ENCODE measurements around the gene LRRC49.

DNA sequence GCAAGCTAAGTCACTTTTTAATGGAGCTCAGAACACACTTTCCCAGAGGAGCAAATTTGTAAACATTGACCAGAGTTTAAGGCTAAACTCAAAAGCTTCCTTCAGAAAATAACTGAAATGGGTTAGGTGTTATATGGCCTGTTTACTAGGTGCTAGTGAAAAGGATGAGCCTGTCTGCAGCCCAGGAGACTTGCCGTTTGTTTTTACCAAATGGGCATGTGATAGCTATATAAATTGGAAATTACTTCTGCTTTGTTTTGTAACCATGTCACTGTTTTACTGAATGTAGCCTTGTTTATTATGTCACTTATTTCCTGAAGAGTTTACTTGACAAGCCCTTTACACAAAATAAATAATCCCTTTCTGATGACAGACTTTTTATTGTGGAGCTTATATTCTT, 113.3 kb downstream of the LRRC49 start:
- TF ChIP-seq, protein P1, sequence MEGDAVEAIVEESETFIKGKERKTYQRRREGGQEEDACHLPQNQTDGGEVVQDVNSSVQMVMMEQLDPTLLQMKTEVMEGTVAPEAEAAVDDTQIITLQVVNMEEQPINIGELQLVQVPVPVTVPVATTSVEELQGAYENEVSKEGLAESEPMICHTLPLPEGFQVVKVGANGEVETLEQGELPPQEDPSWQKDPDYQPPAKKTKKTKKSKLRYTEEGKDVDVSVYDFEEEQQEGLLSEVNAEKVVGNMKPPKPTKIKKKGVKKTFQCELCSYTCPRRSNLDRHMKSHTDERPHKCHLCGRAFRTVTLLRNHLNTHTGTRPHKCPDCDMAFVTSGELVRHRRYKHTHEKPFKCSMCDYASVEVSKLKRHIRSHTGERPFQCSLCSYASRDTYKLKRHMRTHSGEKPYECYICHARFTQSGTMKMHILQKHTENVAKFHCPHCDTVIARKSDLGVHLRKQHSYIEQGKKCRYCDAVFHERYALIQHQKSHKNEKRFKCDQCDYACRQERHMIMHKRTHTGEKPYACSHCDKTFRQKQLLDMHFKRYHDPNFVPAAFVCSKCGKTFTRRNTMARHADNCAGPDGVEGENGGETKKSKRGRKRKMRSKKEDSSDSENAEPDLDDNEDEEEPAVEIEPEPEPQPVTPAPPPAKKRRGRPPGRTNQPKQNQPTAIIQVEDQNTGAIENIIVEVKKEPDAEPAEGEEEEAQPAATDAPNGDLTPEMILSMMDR (IDR thresholded peaks at IDR 0.05; ENCODE audit: low read depth, low read length, poor library complexity, severe bottlenecking): no peak
- no peak for TF ChIP-seq EZH2phosphoT487 (IDR thresholded peaks at IDR 0.05; ENCODE audit: borderline replicate concordance, low read length)
